ENCODE data around the gene HSBP1L1.
"Not testable (repeated sequence)": the region's sequence is repeated elsewhere in the genome, so short reads cannot be mapped to it uniquely, and the experiment has no call there.

HSBP1L1 gene

GRCh38 chr18:79987566-79987965 is 23.1 kb downstream of the HSBP1L1 start:
- DNase-seq (ENCODE audit: low read depth), result no peak

GRCh38 chr18:79988071-79988450 is 23.6 kb downstream of the HSBP1L1 start:
- peak; percentile 33 for DNase-seq (ENCODE audit: low read depth)

DNA sequence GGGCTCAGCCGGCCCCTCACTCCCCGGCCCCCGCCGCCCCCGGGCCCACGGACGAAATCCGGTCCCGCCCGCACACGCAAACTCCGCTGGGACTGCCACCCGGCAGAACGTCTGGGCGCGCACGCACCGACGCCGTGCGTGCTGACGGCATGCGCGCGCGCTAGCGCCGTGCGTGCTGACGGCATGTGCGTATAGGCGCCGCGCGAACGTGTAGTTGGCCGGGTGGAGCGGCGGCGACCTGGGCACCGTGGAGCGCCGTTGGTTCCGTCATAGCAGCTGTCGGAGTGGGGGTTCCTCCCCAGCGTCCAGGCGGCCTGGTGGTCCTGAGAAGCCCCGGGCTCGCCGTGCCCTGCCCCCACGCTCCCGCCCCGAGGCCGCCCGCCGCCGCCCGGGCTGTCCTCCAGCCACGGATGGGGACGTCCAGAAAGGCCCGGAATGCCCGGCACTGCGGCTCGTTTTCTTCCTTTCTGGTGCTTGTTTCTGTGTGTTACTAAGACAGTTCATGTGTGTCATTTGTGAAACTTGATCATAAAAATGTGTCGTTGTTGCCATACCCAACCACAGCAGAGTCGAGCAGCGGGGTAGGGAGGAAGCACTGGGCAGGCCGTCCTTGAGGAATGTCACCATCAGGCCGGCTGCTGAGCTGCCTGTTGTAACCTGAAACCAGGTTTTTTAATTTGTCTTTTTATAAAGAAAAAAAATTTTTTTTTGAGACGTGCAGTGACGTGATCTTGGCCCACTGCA is 24.2 kb downstream of the HSBP1L1 start, which contains the start of gene TXNL4A:
Gene TXNL4A, minus strand, starts transcription at position 113 of the 744 bp plus-strand sequence. CDS start 171 bp downstream, outside the sequence.
- peak; percentile 81 for DNase-seq (ENCODE audit: low read depth)

- no peak for DNase-seq (ENCODE audit: low read depth)
Measured at GRCh38 chr18:79989195-79989497, 24.7 kb downstream of the HSBP1L1 start.

- no peak for DNase-seq (ENCODE audit: low read depth)
Measured at GRCh38 chr18:79991494-79991893, 27.1 kb downstream of the HSBP1L1 start.

DNA sequence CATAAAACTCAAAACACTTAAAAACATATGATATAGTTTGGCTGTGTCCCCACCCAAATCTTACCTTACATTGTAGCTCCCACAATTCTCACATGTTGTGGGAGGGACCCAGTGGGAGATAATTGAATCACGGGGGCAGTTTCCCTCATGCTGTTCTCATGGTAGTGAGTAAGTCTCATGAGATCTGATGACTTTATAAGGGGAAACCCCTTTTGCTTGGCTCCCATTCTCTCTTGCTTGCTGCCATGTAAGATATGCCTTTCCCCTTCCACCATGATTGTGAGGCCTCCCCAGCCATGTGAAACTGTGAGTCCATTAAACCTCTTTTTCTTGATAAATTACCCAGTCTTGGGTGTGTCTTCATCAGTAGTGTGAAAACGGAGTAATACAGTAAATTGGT is 35.3 kb downstream of the HSBP1L1 start:
- DNase-seq (ENCODE audit: low read depth), result not testable (repeated sequence)

GRCh38 chr18:80000877-80001276 is 36.4 kb downstream of the HSBP1L1 start:
- no peak for DNase-seq (ENCODE audit: low read depth)

DNA sequence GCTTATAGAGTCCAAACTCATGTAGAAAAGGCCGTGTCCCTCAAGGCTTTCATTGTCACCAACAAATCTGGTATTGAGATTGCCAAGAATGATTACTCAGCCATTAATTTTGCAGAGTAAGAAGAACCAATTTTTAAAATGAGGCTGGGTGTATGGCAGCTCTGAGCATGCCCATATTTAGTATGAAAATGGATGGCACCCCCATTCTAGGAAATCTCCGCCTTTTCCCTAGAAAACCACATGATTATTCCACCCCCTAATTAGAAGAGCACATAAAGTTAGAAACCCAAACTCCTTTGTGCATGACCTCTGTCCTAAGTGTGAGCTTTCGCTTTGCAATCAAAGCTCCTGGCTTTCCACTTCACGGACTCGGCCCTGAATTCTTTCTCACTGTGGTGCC is 38.0 kb downstream of the HSBP1L1 start:
- DNase-seq (ENCODE audit: low read depth), result no peak

DNA sequence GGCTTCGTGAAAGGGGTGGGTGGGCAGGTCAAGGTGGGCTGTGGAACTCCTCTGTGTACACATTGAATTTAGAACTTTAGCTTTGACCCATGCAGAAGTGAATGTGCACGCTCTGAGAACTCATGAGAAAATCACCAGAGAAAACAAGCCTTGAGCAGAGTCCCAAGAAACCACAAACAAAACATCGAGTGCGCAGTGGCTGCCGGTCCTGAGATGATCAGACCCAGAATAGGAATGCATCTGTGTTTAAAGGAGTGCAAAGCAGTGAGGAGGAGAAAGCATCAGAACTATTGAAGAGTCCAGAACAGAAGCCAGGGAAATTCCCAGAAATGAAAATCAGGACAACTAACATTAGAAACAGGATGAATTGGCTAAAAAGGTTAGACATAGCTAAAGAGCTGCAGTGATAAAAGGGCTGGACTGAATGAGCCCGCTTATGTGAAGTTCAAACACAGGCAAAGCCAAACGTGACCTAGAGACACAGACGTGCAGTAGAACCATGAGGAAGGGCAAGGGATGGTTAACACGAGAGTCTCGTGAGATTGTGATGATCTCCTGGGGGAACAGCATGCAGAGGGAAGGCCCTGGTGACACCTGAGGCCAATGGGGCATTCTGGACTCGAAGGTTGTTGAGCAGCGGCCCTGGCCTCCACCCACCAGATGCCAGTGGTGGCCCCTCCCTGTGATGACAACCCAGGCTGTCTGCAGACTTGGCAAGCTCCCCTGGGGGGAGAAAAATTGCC is 40.3 kb downstream of the HSBP1L1 start:
- no peak for DNase-seq (ENCODE audit: low read depth)

GRCh38 chr18:80006724-80007123 is 42.3 kb downstream of the HSBP1L1 start:
- DNase-seq (ENCODE audit: low read depth), result no peak

- DNase-seq (ENCODE audit: low read depth), result no peak
Measured at GRCh38 chr18:80009661-80010550, 45.5 kb downstream of the HSBP1L1 start.

DNA sequence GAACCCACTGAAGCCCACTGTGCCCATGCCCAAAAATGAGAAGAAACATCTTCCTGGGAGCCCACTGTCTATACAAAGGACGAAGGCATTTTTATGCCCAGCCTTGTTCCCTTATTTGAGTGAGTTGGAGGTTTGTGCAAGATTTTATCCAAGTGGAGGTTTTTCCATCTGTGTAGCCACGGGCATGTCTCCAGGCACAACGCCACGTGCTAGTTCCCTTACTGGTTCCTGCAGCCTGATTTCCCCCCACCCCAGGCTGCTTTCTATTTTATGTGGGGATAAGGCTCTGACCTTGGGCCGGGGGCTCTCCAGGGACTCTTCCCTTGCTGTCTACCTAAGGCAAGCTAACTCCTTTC is 46.1 kb downstream of the HSBP1L1 start:
- DNase-seq (ENCODE audit: low read depth), result no peak

GRCh38 chr18:80011496-80012137 is 47.2 kb downstream of the HSBP1L1 start:
- not testable (repeated sequence) for DNase-seq (ENCODE audit: low read depth)

DNA sequence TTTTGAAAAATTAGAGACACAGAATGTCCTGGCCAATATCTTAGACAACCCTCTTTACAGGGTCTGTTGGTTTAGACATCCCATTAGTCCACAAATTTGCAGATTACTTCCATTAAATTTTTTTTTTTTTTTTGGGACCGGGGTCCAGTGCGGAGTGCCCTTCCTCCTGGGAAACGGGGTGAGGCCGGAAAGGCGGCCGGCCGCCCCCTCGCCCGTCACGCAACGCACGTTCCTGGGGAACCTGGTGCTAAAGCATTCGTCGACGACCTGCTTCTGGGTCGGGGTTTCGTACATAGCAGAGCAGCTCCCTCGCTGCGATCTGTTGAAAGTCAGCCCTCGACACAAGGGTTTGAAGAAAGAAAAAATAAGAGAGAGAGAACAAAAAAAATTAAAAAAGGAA is 48.3 kb downstream of the HSBP1L1 start:
- no peak for DNase-seq (ENCODE audit: low read depth)
